H1 (cell line): ENCODE data around the gene TOM1L2. TPM values are rescaled to one million over a fixed set of nuclear protein-coding genes. Genes with fewer than 3 reads are reported as not detected.

Experiments used
- ATF3 ChIP-seq: IDR thresholded peaks from 2 replicates; pipeline ENCODE4 v1.6.1; 2011; ENCODE audit warnings: low read depth, mild to moderate bottlenecking, low read length; ENCODE audit not compliant: insufficient read depth
- BRCA1 ChIP-seq: IDR thresholded peaks from 2 replicates; pipeline ENCODE4 v1.6.1; 2012; ENCODE audit warnings: low read depth, low read length, improper control_type of control experiment
- CBX5 ChIP-seq: fragments of 300-800, 300-1000 bp; sonication (generic); IDR thresholded peaks from 2 replicates; pipeline ENCODE4 v1.7.1; 2016; ENCODE audit warnings: antibody characterized with exemption, low read length, low read depth
- CHD2 ChIP-seq: IDR thresholded peaks from 2 replicates; pipeline ENCODE4 v1.6.1; 2012; ENCODE audit warnings: low read length, improper control_type of control experiment
- CTBP2 ChIP-seq: IDR thresholded peaks from 2 replicates; pipeline ENCODE4 v1.7.0; 2011; ENCODE audit warnings: borderline replicate concordance, mild to moderate bottlenecking, moderate library complexity, mixed read lengths, low read length; ENCODE audit not compliant: insufficient read depth, insufficient read length
- GABPA ChIP-seq: IDR thresholded peaks from 2 replicates; pipeline ENCODE4 v1.6.1; 2011; ENCODE audit warnings: mild to moderate bottlenecking, low read length, moderate library complexity, borderline replicate concordance; ENCODE audit not compliant: insufficient read depth
- HDAC2 ChIP-seq, 2 experiments: fragments of 300-600 bp in 1 of 2; sonication (generic) in 1 of 2; IDR thresholded peaks; 2 replicates each; pipeline ENCODE4 v1.6.1; 2011 to 2012; ENCODE audit warnings: low read depth in 2 of 2, low read length in 2 of 2, mild to moderate bottlenecking in 2 of 2, moderate library complexity in 2 of 2, borderline replicate concordance in 1 of 2, inconsistent platforms in 1 of 2
- HDAC6 ChIP-seq: IDR thresholded peaks from one replicate; pipeline ENCODE4 v1.7.1; 2012; ENCODE audit warnings: low read depth, mild to moderate bottlenecking, inconsistent platforms, low read length, moderate library complexity
- KDM4A ChIP-seq: IDR thresholded peaks from one replicate; pipeline ENCODE4 v1.7.1; 2012; ENCODE audit warnings: low read depth, mild to moderate bottlenecking, moderate library complexity, low read length, inconsistent platforms; ENCODE audit not compliant: severe bottlenecking
- NANOG ChIP-seq: IDR thresholded peaks from 2 replicates; pipeline ENCODE4 v1.6.1; 2011; ENCODE audit warnings: low read length, low read depth, mild to moderate bottlenecking, inconsistent platforms; ENCODE audit not compliant: insufficient read depth, poor library complexity, severe bottlenecking
- NRF1 ChIP-seq: IDR thresholded peaks from 2 replicates; pipeline ENCODE4 v1.6.1; 2011; ENCODE audit warnings: mild to moderate bottlenecking, low read depth, low read length, improper control_type of control experiment
- RAD21 ChIP-seq, 2 experiments: IDR thresholded peaks in 1 of 2; conservative IDR thresholded peaks in 1 of 2; 2 replicates each; pipeline ENCODE4 v1.6.1; 2011; ENCODE audit warnings: low read depth in 2 of 2, low read length in 2 of 2, improper control_type of control experiment in 1 of 2, inconsistent platforms in 1 of 2, mild to moderate bottlenecking in 1 of 2, moderate library complexity in 1 of 2
- RBBP5 ChIP-seq: IDR thresholded peaks from 2 replicates; pipeline ENCODE4 v1.7.1; 2012; ENCODE audit warnings: low read depth, mild to moderate bottlenecking, inconsistent platforms, low read length, moderate library complexity, borderline replicate concordance
- SAP30 ChIP-seq: fragments of 300-600 bp; sonication (generic); IDR thresholded peaks from 2 replicates; pipeline ENCODE4 v1.7.1; 2012; ENCODE audit warnings: low read length, moderate library complexity, mild to moderate bottlenecking, inconsistent platforms; ENCODE audit not compliant: insufficient read depth, insufficient replicate concordance
- SIN3A ChIP-seq, 2 experiments: IDR thresholded peaks in 1 of 2; conservative IDR thresholded peaks in 1 of 2; 2 replicates each; pipeline ENCODE4 v1.6.1; 2011 to 2012; ENCODE audit warnings: low read length in 2 of 2, improper control_type of control experiment in 1 of 2, low read depth in 1 of 2, mild to moderate bottlenecking in 1 of 2
- SIX5 ChIP-seq: IDR thresholded peaks from 2 replicates; pipeline ENCODE4 v1.6.1; 2011; ENCODE audit warnings: mild to moderate bottlenecking, low read depth, low read length
- SP2 ChIP-seq: IDR thresholded peaks from 2 replicates; pipeline ENCODE4 v1.6.1; 2012; ENCODE audit warnings: mild to moderate bottlenecking, low read length, inconsistent platforms
- TBP ChIP-seq: IDR thresholded peaks from 2 replicates; pipeline ENCODE4 v1.6.1; 2011; ENCODE audit warnings: low read depth, low read length, improper control_type of control experiment
- YY1 ChIP-seq: IDR thresholded peaks from 2 replicates; pipeline ENCODE4 v1.6.1; 2011; ENCODE audit warnings: low read depth, mild to moderate bottlenecking, low read length
- polyA plus RNA-seq, 7 experiments: library from polyadenylated mRNA; depleted of rRNA in 3 of 7; stranded (reverse) in 5 of 7; unstranded in 2 of 7; fragments of >200 nt in 5 of 7; fragments of 200-250 nt in 2 of 7; gene quantifications; 1 replicate in 5 of 7; 2 replicates in 1 of 7; 4 replicates in 1 of 7; pipeline versions ENCODE4 v1.2.1 to v1.2.3, GENCODE V29; 2011 to 2013; ENCODE audit warnings: missing spikeins in 2 of 7, mixed read lengths in 2 of 7
- total RNA-seq: library from RNA; stranded (reverse); fragmentation: NEBNext Ultra II Directional; extraction: Animal tissue kit (Norgen Biotek cat#: 25700); gene quantifications from 2 replicates; pipeline ENCODE4 v1.2.1, GENCODE V29; 2021

The TOM1L2 gene
- total and polyA plus RNA-seq, 2 of the 8 experiments (the other 6 are each of a cell fraction or from before 2014, with no cell fraction given) = 2.0 to 3.4 TPM

- no peak for TF ChIP-seq CTBP2
- no peak for TF ChIP-seq CBX5
- no peak for TF ChIP-seq YY1
- no peak for TF ChIP-seq ATF3
- no peak for TF ChIP-seq NRF1
- TF ChIP-seq TBP = no peak
- TF ChIP-seq KDM4A = no peak
- no peak for TF ChIP-seq CHD2
- TF ChIP-seq SAP30 = no peak
- no peak for TF ChIP-seq RBBP5
- no peak for TF ChIP-seq GABPA
- TF ChIP-seq RAD21 (IDR thresholded peaks at IDR 0.05 in 1 of 2, conservative IDR thresholded peaks at IDR 0.05 in 1 of 2; ENCODE audit: low read depth in 2 of 2, low read length in 2 of 2) = peak; percentile 56 to 59
- TF ChIP-seq BRCA1 = no peak
- TF ChIP-seq SIN3A (conservative IDR thresholded peaks at IDR 0.05 in 1 of 2, IDR thresholded peaks at IDR 0.05 in 1 of 2; ENCODE audit: low read depth in 1 of 2, low read length in 2 of 2) = 0 out of 4 replicates have a peak, but pooled peaks of 1 of the 2 experiments have one; percentile 24
- no peak for TF ChIP-seq SIX5
- no peak for TF ChIP-seq HDAC6
- TF ChIP-seq NANOG = no peak
- no peak for TF ChIP-seq SP2
- TF ChIP-seq HDAC2 (IDR thresholded peaks at IDR 0.05; ENCODE audit: borderline replicate concordance in 1 of 2, low read depth in 2 of 2, low read length in 2 of 2) = no peak
Measured at GRCh38 chr17:17888821-17889220, 83.4 kb downstream of the TOM1L2 start (continued).
